IMR-90 (cell line): ENCODE measurements around the gene SIRT2. TPM values are rescaled to one million over a fixed set of nuclear protein-coding genes. Genes with fewer than 3 reads are reported as not detected.

ENCODE experiments used
- ATAC-seq: fragments of 200-7000 bp; cut with Tn5 transposase; 2 replicates; pipeline ENCODE4 v1.9.1; 2020; ENCODE audit warnings: low read depth, mild to moderate bottlenecking, moderate library complexity
- BruUV-seq: library from RNA; stranded (reverse); fragments of 400-500 nt; replicated peaks from 2 replicates; lab custom pipeline; 2021; lab: Mats Ljungman, UMichigan
- CTCF ChIA-PET: fragments of 300-600 bp; formaldehyde crosslinking; extraction: SDS; loops from one replicate; lab custom pipeline; 2021; ENCODE audit warnings: antibody characterized with exemption; lab: Yijun Ruan, JAX
- POLR2A ChIA-PET: fragments of 300-600 bp; sonication (Branson Sonifier 250); formaldehyde crosslinking; loops from one replicate; lab custom pipeline; 2022; ENCODE audit warnings: antibody characterized with exemption; ENCODE audit not compliant: unreplicated experiment; lab: Charles Lee
- DNase-seq: peaks from one replicate; pipeline ENCODE4 v3.0.0; 2013
- H2AFZ ChIP-seq: replicated peaks from 2 replicates; pipeline ENCODE3; 2013; ENCODE audit warnings: low read length, mild to moderate bottlenecking; ENCODE audit not compliant: poor library complexity
- H2AK5ac ChIP-seq: 2 replicates; pipeline ENCODE4 v1.6.1; 2013; ENCODE audit warnings: low read depth, low read length, inconsistent platforms
- H2AK9ac ChIP-seq: replicated peaks from 2 replicates; pipeline ENCODE3; 2013; ENCODE audit warnings: mild to moderate bottlenecking, low read depth, low read length, moderate library complexity; ENCODE audit not compliant: poor library complexity
- H2BK120ac ChIP-seq: 2 replicates; pipeline ENCODE4 v1.6.1; 2013; ENCODE audit warnings: low read depth, low read length, inconsistent platforms
- H2BK15ac ChIP-seq: 3 replicates; pipeline ENCODE4 v1.6.1; 2013; ENCODE audit warnings: low read depth, low read length, inconsistent platforms
- H2BK20ac ChIP-seq: 2 replicates; pipeline ENCODE4 v1.6.1; 2013; ENCODE audit warnings: low read depth, mild to moderate bottlenecking, inconsistent platforms, low read length, moderate library complexity
- H2BK5ac ChIP-seq: 2 replicates; pipeline ENCODE4 v1.6.1; 2013; ENCODE audit warnings: mild to moderate bottlenecking, low read depth, low read length, inconsistent platforms; ENCODE audit not compliant: poor library complexity, severe bottlenecking
- H3K14ac ChIP-seq: replicated peaks from 2 replicates; pipeline ENCODE4 v1.6.1; 2013; ENCODE audit warnings: low read depth, low read length, inconsistent platforms
- H3K18ac ChIP-seq: 2 replicates; pipeline ENCODE4 v1.6.1; 2013; ENCODE audit warnings: low read depth, low read length, control low read depth
- H3K23ac ChIP-seq: 2 replicates; pipeline ENCODE4 v1.6.1; 2013; ENCODE audit warnings: low read depth, low read length, inconsistent platforms
- H3K27ac ChIP-seq: 2 replicates; pipeline ENCODE4 v1.5.1; 2013; ENCODE audit warnings: mild to moderate bottlenecking, control low read depth, low read length; ENCODE audit not compliant: insufficient read depth
- H3K27me3 ChIP-seq: 2 replicates; pipeline ENCODE4 v1.6.1; 2013; ENCODE audit warnings: low read length; ENCODE audit not compliant: control insufficient read depth, insufficient read depth
- H3K36me3 ChIP-seq: 2 replicates; pipeline ENCODE4 v1.6.1; 2013; ENCODE audit warnings: low read length, mixed read lengths; ENCODE audit not compliant: control insufficient read depth, insufficient read depth
- H3K4ac ChIP-seq: 2 replicates; pipeline ENCODE4 v1.6.1; 2013; ENCODE audit warnings: low read depth, low read length, inconsistent platforms
- H3K4me1 ChIP-seq: 2 replicates; pipeline ENCODE4 v1.6.1; 2013; ENCODE audit warnings: low read length, mixed read lengths; ENCODE audit not compliant: control insufficient read depth, insufficient read depth
- H3K4me2 ChIP-seq: 2 replicates; pipeline ENCODE4 v1.6.1; 2013; ENCODE audit warnings: low read depth, mild to moderate bottlenecking, control low read depth, low read length, moderate library complexity
- H3K4me3 ChIP-seq: 2 replicates; pipeline ENCODE4 v1.5.1; 2013; ENCODE audit warnings: low read depth, mild to moderate bottlenecking, control low read depth, low read length, moderate library complexity; ENCODE audit not compliant: insufficient read depth
- H3K56ac ChIP-seq: 2 replicates; pipeline ENCODE4 v1.6.1; 2013; ENCODE audit warnings: low read length, inconsistent platforms; ENCODE audit not compliant: insufficient read depth; ENCODE audit errors: extremely low read depth
- H3K79me1 ChIP-seq, 2 experiments: 2 replicates each; pipeline ENCODE4 v1.6.1; 2013; ENCODE audit warnings: low read length in 2 of 2, inconsistent platforms in 1 of 2, low read depth in 1 of 2
- H3K9ac ChIP-seq: 2 replicates; pipeline ENCODE4 v1.6.1; 2013; ENCODE audit warnings: low read depth, low read length, control low read depth
- H3K9me1 ChIP-seq: 2 replicates; pipeline ENCODE4 v1.6.1; 2013; ENCODE audit warnings: low read length, inconsistent platforms; ENCODE audit not compliant: insufficient read depth
- H3K9me3 ChIP-seq: 2 replicates; pipeline ENCODE4 v1.6.1; 2013; ENCODE audit warnings: low read length; ENCODE audit not compliant: control insufficient read depth, insufficient read depth
- H4K20me1 ChIP-seq: 2 replicates; pipeline ENCODE4 v1.6.1; 2013; ENCODE audit warnings: low read length, inconsistent platforms; ENCODE audit not compliant: insufficient read depth
- H4K5ac ChIP-seq: 2 replicates; pipeline ENCODE4 v1.6.1; 2013; ENCODE audit warnings: mild to moderate bottlenecking, low read depth, low read length, control low read depth
- H4K8ac ChIP-seq, 2 experiments: 2 replicates each; pipeline ENCODE4 v1.6.1; 2013; ENCODE audit warnings: low read depth in 2 of 2, low read length in 2 of 2, control low read depth in 1 of 2, inconsistent platforms in 1 of 2
- H4K91ac ChIP-seq: 2 replicates; pipeline ENCODE4 v1.6.1; 2013; ENCODE audit warnings: low read depth, low read length, inconsistent platforms; ENCODE audit not compliant: insufficient read depth
- CEBPB ChIP-seq: IDR thresholded peaks from 2 replicates; pipeline ENCODE4 v1.6.1; 2012; ENCODE audit warnings: low read depth, low read length, improper control_type of control experiment
- CTCF ChIP-seq: conservative IDR thresholded peaks from 2 replicates; pipeline ENCODE4 v1.5.1; 2012; ENCODE audit warnings: mild to moderate bottlenecking, low read depth, low read length, improper control_type of control experiment
- ELK1 ChIP-seq: fragments of 150-350 bp; IDR thresholded peaks from 2 replicates; pipeline ENCODE4 v1.6.1; 2016; ENCODE audit warnings: low read depth, mild to moderate bottlenecking, low read length, moderate library complexity, borderline replicate concordance
- FOS ChIP-seq: fragments of 150-350 bp; IDR thresholded peaks from 2 replicates; pipeline ENCODE4 v1.6.1; 2016; ENCODE audit warnings: low read depth, low read length
- MAFK ChIP-seq: IDR thresholded peaks from 2 replicates; pipeline ENCODE4 v1.6.1; 2012; ENCODE audit warnings: low read depth, low read length, improper control_type of control experiment
- MAZ ChIP-seq: IDR thresholded peaks from 2 replicates; pipeline ENCODE4 v1.6.1; 2012; ENCODE audit warnings: low read depth, mild to moderate bottlenecking, low read length, improper control_type of control experiment, moderate library complexity, borderline replicate concordance
- MXI1 ChIP-seq: IDR thresholded peaks from 2 replicates; pipeline ENCODE4 v1.6.1; 2012; ENCODE audit warnings: low read depth, mild to moderate bottlenecking, low read length, moderate library complexity, borderline replicate concordance
- NFE2L2 ChIP-seq: fragments of 150-350 bp; IDR thresholded peaks from 2 replicates; pipeline ENCODE4 v1.6.1; 2016; ENCODE audit warnings: low read depth, mild to moderate bottlenecking, low read length
- POLR2A ChIP-seq: IDR thresholded peaks from 2 replicates; pipeline ENCODE4 v1.6.1; 2012; ENCODE audit warnings: mild to moderate bottlenecking, low read depth, low read length
- WGBS, 2 experiments: methylation state at CpG; one replicate each; pipeline versions ENCODE4 v1.1.5 to v1.1.7; 2013; ENCODE audit warnings: missing lambda C conversion rate in 2 of 2; ENCODE audit not compliant: insufficient read length in 1 of 2; ENCODE audit errors: extremely low coverage in 2 of 2; 5-methylcytosine and 5-hydroxymethylcytosine counted together
- dilution Hi-C: fragments of 300-500 bp; cut with HindIII; formaldehyde crosslinking; loops from one replicate; pipeline ENCODE4 v1.14.3; 2018; ENCODE audit warnings: low sequenced_read_pairs; ENCODE audit not compliant: unreplicated experiment
- in situ Hi-C: fragments of 300-500 bp; cut with MboI; formaldehyde crosslinking; loops from 3 replicates; pipeline ENCODE4 v1.14.3; 2019; ENCODE audit warnings: low sequenced_read_pairs, inconsistent platforms, mixed read lengths
- intact Hi-C: fragments of 100-400 bp; cut with micrococcal nuclease; formaldehyde crosslinking; loops from 2 replicates; pipeline ENCODE4 v1.10.0; 2022
- polyA plus RNA-seq, 3 experiments: library from polyadenylated mRNA; depleted of rRNA; stranded (reverse); fragments of >200 nt; gene quantifications; 2 replicates each; pipeline ENCODE4 v1.2.3, GENCODE V29; 2012; ENCODE audit warnings: low replicate concordance in 1 of 3
- total RNA-seq: library from RNA; depleted of rRNA; stranded (reverse); fragments of >200 nt; gene quantifications from 2 replicates; pipeline ENCODE4 v1.2.3, GENCODE V29; 2012

SIRT2 gene
- total and polyA plus RNA-seq, 2 of the 4 experiments (the other 2 are of a cell fraction): 43.0 to 50.0 TPM

GRCh38 chr19:38891771-38892170 lies 7.6 kb downstream of the SIRT2 start:
- Histone ChIP-seq H4K91ac (no peak overlapping the region), H4K5ac (no peak overlapping the region), H3K9me3 (no peaks in the 10 kb centered on the region), H3K79me1 (peaks cover 0 to under 1% of the 10 kb centered on the region in 2 experiments; a peak in 1 of 4 replicates), H2BK15ac (no peak overlapping the region), H2BK20ac (no peak overlapping the region), H3K4me3 (no peak overlapping the region), H4K20me1 (peaks cover 3% of the 10 kb centered on the region; the same call in 1 of the 2 replicates), H2AK5ac (no peak overlapping the region), H2BK5ac (no peak overlapping the region), H3K4me1 (no peaks in the 10 kb centered on the region), H2BK120ac (no peak overlapping the region), H3K56ac (no peak overlapping the region), H3K9me1 (0 out of 2 replicates have a peak, but pooled peaks cover 2% of the 10 kb centered on the region), H3K14ac (no peak overlapping the region), H3K36me3 (peaks cover 21% of the 10 kb centered on the region), H3K4me2 (no peak overlapping the region), H4K8ac (no peak overlapping the region), H3K9ac (no peak overlapping the region), H2AFZ (no peak overlapping the region), H3K4ac (no peak overlapping the region), H3K27ac (no peak overlapping the region), H3K23ac (no peak overlapping the region), H2AK9ac (no peak overlapping the region), H3K18ac (no peak overlapping the region), H3K27me3 (no peaks in the 10 kb centered on the region)
- dilution Hi-C loops (no loop called here), intact Hi-C loops (no loop called here), in situ Hi-C loops (no loop called here)
- ChIA-PET POLR2A (no interaction called here), CTCF (no interaction called here)
- ATAC-seq: no peak
- TF ChIP-seq MAZ (no peak), CTCF (no peak), POLR2A (no peak), ELK1 (no peak), NFE2L2 (no peak), CEBPB (no peak), MAFK (no peak), FOS (no peak), MXI1 (no peak)
- WGBS, 2 experiments: 96% methylated on average over 4 of the region's 6 CpGs; no CpG with 5 or more reads in 1 of the 2 experiments
- no peak for DNase-seq
- BruUV-seq: no TSS peak
